Measurements from ENCODE around the gene USP26. TPM values are rescaled to one million over a fixed set of nuclear protein-coding genes. Genes with fewer than 3 reads are reported as not detected.

The USP26 gene, protein sequence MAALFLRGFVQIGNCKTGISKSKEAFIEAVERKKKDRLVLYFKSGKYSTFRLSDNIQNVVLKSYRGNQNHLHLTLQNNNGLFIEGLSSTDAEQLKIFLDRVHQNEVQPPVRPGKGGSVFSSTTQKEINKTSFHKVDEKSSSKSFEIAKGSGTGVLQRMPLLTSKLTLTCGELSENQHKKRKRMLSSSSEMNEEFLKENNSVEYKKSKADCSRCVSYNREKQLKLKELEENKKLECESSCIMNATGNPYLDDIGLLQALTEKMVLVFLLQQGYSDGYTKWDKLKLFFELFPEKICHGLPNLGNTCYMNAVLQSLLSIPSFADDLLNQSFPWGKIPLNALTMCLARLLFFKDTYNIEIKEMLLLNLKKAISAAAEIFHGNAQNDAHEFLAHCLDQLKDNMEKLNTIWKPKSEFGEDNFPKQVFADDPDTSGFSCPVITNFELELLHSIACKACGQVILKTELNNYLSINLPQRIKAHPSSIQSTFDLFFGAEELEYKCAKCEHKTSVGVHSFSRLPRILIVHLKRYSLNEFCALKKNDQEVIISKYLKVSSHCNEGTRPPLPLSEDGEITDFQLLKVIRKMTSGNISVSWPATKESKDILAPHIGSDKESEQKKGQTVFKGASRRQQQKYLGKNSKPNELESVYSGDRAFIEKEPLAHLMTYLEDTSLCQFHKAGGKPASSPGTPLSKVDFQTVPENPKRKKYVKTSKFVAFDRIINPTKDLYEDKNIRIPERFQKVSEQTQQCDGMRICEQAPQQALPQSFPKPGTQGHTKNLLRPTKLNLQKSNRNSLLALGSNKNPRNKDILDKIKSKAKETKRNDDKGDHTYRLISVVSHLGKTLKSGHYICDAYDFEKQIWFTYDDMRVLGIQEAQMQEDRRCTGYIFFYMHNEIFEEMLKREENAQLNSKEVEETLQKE
- total RNA-seq (2014; rRNA removed; shearing (Covaris generic)): not detected in 2 replicates
- polyA plus RNA-seq (2016; fragmentation: Nextera tagmentation; extraction: Ambion mirVana): not detected in 2 replicates
- long read RNA-seq: 0 reads

DNA sequence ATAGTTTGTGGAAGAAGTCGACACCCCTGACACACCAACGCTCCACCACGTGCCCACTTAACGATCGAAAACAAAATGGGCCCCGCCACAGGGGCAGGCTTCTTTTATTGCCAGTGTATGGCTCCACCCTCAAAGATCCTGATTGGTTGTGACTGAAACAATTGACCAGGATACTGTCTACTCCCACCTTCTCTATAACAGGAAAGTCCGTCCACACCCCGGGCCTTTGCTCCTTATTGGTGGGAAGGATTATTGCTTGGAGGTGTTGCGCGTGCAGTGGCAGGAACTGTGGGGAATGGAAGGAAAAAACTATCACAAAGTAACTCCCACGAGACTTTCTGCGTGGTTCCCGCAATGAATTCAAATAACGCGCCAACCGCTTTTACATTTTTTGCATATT is at the start of gene USP26:
Gene USP26, minus strand, starts transcription at position 79 of the 400 bp plus-strand sequence. CDS start 68,889 bp downstream, outside the sequence.
- Mint-ChIP-seq H3K4me3 (no peak within 1 kb of the TSS), H3K36me3 (ENCODE audit: low read depth) (no peaks in the 10 kb centered on the region), H3K9me3 (no peaks in the 10 kb centered on the region), H3K4me1 (no peaks in the 10 kb centered on the region), H3K27me3 (ENCODE audit: insufficient read depth, low read depth, poor library complexity) (peaks cover 3% of the 10 kb centered on the region), H3K27ac (no peak within 1 kb of the TSS)
- H3F3A ChIP-seq (replicated peaks; ENCODE audit: low read depth): no peaks in the 10 kb centered on the region
- H3K36me3 ChIP-seq (ENCODE audit: insufficient read depth): no peaks in the 10 kb centered on the region
- no peaks in the 10 kb centered on the region for H3K9me2 ChIP-seq (ENCODE audit: insufficient read depth)
- no peaks in the 10 kb centered on the region for H3K79me2 ChIP-seq (replicated peaks; ENCODE audit: insufficient read depth)
- ATAC-seq (no peak), DNase-seq (ENCODE audit: low spot score) (no peak)
- H3K4me2 ChIP-seq: no peak within 1 kb of the TSS
- H3K27ac ChIP-seq (ENCODE audit: low read depth): no peak within 1 kb of the TSS
- no peak for TF ChIP-seq ZNF114 (CRISPR knock-in tag; IDR thresholded peaks at IDR 0.05)
- no peak for TF ChIP-seq CREB1 (CRISPR knock-in tag; IDR thresholded peaks at IDR 0.05; ENCODE audit: low read depth)
- TF ChIP-seq NANOG (IDR thresholded peaks at IDR 0.05; ENCODE audit: borderline replicate concordance): no peak
- TF ChIP-seq EZH2phosphoT487 (IDR thresholded peaks at IDR 0.05; ENCODE audit: unreplicated experiment): no peak
- TF ChIP-seq EZH2 (IDR thresholded peaks at IDR 0.05; ENCODE audit: low read depth, unreplicated experiment): no peak
- no peak for TF ChIP-seq JUNB (IDR thresholded peaks at IDR 0.05; ENCODE audit: unreplicated experiment)
- TF ChIP-seq, protein P1, sequence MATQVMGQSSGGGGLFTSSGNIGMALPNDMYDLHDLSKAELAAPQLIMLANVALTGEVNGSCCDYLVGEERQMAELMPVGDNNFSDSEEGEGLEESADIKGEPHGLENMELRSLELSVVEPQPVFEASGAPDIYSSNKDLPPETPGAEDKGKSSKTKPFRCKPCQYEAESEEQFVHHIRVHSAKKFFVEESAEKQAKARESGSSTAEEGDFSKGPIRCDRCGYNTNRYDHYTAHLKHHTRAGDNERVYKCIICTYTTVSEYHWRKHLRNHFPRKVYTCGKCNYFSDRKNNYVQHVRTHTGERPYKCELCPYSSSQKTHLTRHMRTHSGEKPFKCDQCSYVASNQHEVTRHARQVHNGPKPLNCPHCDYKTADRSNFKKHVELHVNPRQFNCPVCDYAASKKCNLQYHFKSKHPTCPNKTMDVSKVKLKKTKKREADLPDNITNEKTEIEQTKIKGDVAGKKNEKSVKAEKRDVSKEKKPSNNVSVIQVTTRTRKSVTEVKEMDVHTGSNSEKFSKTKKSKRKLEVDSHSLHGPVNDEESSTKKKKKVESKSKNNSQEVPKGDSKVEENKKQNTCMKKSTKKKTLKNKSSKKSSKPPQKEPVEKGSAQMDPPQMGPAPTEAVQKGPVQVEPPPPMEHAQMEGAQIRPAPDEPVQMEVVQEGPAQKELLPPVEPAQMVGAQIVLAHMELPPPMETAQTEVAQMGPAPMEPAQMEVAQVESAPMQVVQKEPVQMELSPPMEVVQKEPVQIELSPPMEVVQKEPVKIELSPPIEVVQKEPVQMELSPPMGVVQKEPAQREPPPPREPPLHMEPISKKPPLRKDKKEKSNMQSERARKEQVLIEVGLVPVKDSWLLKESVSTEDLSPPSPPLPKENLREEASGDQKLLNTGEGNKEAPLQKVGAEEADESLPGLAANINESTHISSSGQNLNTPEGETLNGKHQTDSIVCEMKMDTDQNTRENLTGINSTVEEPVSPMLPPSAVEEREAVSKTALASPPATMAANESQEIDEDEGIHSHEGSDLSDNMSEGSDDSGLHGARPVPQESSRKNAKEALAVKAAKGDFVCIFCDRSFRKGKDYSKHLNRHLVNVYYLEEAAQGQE (IDR thresholded peaks at IDR 0.05; ENCODE audit: unreplicated experiment): no peak
- TF ChIP-seq, protein P2, sequence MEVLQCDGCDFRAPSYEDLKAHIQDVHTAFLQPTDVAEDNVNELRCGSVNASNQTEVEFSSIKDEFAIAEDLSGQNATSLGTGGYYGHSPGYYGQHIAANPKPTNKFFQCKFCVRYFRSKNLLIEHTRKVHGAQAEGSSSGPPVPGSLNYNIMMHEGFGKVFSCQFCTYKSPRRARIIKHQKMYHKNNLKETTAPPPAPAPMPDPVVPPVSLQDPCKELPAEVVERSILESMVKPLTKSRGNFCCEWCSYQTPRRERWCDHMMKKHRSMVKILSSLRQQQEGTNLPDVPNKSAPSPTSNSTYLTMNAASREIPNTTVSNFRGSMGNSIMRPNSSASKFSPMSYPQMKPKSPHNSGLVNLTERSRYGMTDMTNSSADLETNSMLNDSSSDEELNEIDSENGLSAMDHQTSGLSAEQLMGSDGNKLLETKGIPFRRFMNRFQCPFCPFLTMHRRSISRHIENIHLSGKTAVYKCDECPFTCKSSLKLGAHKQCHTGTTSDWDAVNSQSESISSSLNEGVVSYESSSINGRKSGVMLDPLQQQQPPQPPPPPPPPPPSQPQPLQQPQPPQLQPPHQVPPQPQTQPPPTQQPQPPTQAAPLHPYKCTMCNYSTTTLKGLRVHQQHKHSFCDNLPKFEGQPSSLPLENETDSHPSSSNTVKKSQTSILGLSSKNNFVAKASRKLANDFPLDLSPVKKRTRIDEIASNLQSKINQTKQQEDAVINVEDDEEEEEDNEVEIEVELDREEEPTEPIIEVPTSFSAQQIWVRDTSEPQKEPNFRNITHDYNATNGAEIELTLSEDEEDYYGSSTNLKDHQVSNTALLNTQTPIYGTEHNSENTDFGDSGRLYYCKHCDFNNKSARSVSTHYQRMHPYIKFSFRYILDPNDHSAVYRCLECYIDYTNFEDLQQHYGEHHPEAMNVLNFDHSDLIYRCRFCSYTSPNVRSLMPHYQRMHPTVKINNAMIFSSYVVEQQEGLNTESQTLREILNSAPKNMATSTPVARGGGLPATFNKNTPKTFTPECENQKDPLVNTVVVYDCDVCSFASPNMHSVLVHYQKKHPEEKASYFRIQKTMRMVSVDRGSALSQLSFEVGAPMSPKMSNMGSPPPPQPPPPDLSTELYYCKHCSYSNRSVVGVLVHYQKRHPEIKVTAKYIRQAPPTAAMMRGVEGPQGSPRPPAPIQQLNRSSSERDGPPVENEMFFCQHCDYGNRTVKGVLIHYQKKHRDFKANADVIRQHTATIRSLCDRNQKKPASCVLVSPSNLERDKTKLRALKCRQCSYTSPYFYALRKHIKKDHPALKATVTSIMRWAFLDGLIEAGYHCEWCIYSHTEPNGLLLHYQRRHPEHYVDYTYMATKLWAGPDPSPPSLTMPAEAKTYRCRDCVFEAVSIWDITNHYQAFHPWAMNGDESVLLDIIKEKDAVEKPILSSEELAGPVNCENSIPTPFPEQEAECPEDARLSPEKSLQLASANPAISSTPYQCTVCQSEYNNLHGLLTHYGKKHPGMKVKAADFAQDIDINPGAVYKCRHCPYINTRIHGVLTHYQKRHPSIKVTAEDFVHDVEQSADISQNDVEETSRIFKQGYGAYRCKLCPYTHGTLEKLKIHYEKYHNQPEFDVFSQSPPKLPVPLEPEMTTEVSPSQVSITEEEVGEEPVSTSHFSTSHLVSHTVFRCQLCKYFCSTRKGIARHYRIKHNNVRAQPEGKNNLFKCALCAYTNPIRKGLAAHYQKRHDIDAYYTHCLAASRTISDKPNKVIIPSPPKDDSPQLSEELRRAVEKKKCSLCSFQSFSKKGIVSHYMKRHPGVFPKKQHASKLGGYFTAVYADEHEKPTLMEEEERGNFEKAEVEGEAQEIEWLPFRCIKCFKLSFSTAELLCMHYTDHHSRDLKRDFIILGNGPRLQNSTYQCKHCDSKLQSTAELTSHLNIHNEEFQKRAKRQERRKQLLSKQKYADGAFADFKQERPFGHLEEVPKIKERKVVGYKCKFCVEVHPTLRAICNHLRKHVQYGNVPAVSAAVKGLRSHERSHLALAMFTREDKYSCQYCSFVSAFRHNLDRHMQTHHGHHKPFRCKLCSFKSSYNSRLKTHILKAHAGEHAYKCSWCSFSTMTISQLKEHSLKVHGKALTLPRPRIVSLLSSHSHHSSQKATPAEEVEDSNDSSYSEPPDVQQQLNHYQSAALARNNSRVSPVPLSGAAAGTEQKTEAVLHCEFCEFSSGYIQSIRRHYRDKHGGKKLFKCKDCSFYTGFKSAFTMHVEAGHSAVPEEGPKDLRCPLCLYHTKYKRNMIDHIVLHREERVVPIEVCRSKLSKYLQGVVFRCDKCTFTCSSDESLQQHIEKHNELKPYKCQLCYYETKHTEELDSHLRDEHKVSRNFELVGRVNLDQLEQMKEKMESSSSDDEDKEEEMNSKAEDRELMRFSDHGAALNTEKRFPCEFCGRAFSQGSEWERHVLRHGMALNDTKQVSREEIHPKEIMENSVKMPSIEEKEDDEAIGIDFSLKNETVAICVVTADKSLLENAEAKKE (CRISPR knock-in tag; IDR thresholded peaks at IDR 0.05): no peak
- no peak for TF ChIP-seq POLR2AphosphoS5 (IDR thresholded peaks at IDR 0.05; ENCODE audit: low read depth)
- no peak for TF ChIP-seq ZNF331 (CRISPR knock-in tag; IDR thresholded peaks at IDR 0.05; ENCODE audit: low read depth)
- TF ChIP-seq, protein P3, sequence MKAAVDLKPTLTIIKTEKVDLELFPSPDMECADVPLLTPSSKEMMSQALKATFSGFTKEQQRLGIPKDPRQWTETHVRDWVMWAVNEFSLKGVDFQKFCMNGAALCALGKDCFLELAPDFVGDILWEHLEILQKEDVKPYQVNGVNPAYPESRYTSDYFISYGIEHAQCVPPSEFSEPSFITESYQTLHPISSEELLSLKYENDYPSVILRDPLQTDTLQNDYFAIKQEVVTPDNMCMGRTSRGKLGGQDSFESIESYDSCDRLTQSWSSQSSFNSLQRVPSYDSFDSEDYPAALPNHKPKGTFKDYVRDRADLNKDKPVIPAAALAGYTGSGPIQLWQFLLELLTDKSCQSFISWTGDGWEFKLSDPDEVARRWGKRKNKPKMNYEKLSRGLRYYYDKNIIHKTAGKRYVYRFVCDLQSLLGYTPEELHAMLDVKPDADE (IDR thresholded peaks at IDR 0.05): no peak
- TF ChIP-seq, protein P4, sequence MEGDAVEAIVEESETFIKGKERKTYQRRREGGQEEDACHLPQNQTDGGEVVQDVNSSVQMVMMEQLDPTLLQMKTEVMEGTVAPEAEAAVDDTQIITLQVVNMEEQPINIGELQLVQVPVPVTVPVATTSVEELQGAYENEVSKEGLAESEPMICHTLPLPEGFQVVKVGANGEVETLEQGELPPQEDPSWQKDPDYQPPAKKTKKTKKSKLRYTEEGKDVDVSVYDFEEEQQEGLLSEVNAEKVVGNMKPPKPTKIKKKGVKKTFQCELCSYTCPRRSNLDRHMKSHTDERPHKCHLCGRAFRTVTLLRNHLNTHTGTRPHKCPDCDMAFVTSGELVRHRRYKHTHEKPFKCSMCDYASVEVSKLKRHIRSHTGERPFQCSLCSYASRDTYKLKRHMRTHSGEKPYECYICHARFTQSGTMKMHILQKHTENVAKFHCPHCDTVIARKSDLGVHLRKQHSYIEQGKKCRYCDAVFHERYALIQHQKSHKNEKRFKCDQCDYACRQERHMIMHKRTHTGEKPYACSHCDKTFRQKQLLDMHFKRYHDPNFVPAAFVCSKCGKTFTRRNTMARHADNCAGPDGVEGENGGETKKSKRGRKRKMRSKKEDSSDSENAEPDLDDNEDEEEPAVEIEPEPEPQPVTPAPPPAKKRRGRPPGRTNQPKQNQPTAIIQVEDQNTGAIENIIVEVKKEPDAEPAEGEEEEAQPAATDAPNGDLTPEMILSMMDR (conservative IDR thresholded peaks at IDR 0.05; ENCODE audit: low read depth in 2 of 2): no peak
- H2AFZ ChIP-seq: no peak within 1 kb of the TSS
- H3K27me3 ChIP-seq (ENCODE audit: insufficient read depth): no peaks in the 10 kb centered on the region
- H3K4me1 ChIP-seq (ENCODE audit: insufficient read depth): no peaks in the 10 kb centered on the region
- no peaks in the 10 kb centered on the region for H4K20me1 ChIP-seq (replicated peaks; ENCODE audit: insufficient read depth)
- no peak within 1 kb of the TSS for H3K4me3 ChIP-seq

Data from GM23338 (cell line).